H1 (cell line): ENCODE data around the gene TNRC6B.

Experiments used
- ASH2L ChIP-seq: fragments of 200-600, 300-600 bp; sonication (generic); IDR thresholded peaks from one replicate; pipeline ENCODE4 v1.7.1; 2017; ENCODE audit warnings: low read length
- HDAC6 ChIP-seq: IDR thresholded peaks from one replicate; pipeline ENCODE4 v1.7.1; 2012; ENCODE audit warnings: low read depth, mild to moderate bottlenecking, inconsistent platforms, low read length, moderate library complexity
- POLR2A ChIP-seq, 2 experiments: IDR thresholded peaks; 1 replicate in 1 of 2; 2 replicates in 1 of 2; pipeline ENCODE4 v1.6.1; 2011; ENCODE audit warnings: low read depth in 2 of 2, low read length in 2 of 2, mild to moderate bottlenecking in 2 of 2; ENCODE audit errors: control extremely low read depth in 1 of 2
- TF ChIP-seq, protein P1 (sequence below), 3 experiments: IDR thresholded peaks; 1 replicate in 2 of 3; 2 replicates in 1 of 3; pipeline versions ENCODE4 v1.5.1 to v1.6.1; 2011; ENCODE audit warnings: low read length in 3 of 3, mild to moderate bottlenecking in 3 of 3, inconsistent platforms in 2 of 3, low read depth in 1 of 3, moderate library complexity in 1 of 3; ENCODE audit not compliant: insufficient read depth in 1 of 3; ENCODE audit errors: control extremely low read depth in 1 of 3
- TF ChIP-seq, protein P2 (sequence below): IDR thresholded peaks from 2 replicates; pipeline ENCODE4 v1.6.1; 2011; ENCODE audit warnings: low read depth, mild to moderate bottlenecking, low read length; ENCODE audit not compliant: insufficient read depth

DNA sequence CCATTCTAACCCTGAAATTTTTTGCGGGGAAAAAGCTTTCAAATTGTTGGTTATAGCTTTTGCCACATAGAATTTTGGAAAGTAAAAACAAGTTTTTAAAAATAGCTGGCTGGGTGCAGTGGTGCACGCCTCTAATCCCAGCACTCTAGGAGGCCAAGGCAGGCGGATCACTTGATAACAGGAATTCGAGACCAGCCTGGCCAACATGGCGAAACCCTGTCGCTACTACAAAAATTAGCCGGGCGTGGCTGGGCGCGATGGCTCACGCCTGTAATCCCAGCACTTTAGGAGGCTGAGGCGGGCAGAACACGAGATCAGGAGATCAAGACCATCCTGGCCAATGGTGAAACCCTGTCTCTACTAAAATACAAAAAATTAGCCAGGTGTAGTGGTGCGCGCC, 54.9 kb downstream of the TNRC6B start:
- TF ChIP-seq, protein P1, sequence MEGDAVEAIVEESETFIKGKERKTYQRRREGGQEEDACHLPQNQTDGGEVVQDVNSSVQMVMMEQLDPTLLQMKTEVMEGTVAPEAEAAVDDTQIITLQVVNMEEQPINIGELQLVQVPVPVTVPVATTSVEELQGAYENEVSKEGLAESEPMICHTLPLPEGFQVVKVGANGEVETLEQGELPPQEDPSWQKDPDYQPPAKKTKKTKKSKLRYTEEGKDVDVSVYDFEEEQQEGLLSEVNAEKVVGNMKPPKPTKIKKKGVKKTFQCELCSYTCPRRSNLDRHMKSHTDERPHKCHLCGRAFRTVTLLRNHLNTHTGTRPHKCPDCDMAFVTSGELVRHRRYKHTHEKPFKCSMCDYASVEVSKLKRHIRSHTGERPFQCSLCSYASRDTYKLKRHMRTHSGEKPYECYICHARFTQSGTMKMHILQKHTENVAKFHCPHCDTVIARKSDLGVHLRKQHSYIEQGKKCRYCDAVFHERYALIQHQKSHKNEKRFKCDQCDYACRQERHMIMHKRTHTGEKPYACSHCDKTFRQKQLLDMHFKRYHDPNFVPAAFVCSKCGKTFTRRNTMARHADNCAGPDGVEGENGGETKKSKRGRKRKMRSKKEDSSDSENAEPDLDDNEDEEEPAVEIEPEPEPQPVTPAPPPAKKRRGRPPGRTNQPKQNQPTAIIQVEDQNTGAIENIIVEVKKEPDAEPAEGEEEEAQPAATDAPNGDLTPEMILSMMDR (IDR thresholded peaks at IDR 0.05; ENCODE audit: control extremely low read depth in 1 of 3, insufficient read depth in 1 of 3, low read depth in 1 of 3, low read length in 3 of 3), result no peak
- TF ChIP-seq ASH2L, result no peak
- no peak for TF ChIP-seq POLR2A (IDR thresholded peaks at IDR 0.05; ENCODE audit: control extremely low read depth in 1 of 2, low read depth in 2 of 2, low read length in 2 of 2)
- TF ChIP-seq, protein P2, sequence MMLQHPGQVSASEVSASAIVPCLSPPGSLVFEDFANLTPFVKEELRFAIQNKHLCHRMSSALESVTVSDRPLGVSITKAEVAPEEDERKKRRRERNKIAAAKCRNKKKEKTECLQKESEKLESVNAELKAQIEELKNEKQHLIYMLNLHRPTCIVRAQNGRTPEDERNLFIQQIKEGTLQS, result no peak
- no peak for TF ChIP-seq HDAC6
